Mucosa of gallbladder (tissue), 1 donor: ENCODE results near the gene NPEPL1. TPM values are rescaled to one million over a fixed set of nuclear protein-coding genes. Genes with fewer than 3 reads are reported as not detected.
A peak's percentile ranks its signal among the peaks of the same experiment; 100 is the strongest.

Source experiments
- DNase-seq: peaks from one replicate; pipeline ENCODE4 v3.0.0-alpha.2; 2020; ENCODE audit warnings: low spot score
- total RNA-seq: library from RNA; stranded (reverse); gene quantifications from one replicate; pipeline ENCODE4 v1.2.1, GENCODE V29; 2021
- donor health status: DM: no; HTN: no; CAD: no.

The NPEPL1 gene
- total RNA-seq, 1 donor from 2014 or later: 39.1 TPM

DNA sequence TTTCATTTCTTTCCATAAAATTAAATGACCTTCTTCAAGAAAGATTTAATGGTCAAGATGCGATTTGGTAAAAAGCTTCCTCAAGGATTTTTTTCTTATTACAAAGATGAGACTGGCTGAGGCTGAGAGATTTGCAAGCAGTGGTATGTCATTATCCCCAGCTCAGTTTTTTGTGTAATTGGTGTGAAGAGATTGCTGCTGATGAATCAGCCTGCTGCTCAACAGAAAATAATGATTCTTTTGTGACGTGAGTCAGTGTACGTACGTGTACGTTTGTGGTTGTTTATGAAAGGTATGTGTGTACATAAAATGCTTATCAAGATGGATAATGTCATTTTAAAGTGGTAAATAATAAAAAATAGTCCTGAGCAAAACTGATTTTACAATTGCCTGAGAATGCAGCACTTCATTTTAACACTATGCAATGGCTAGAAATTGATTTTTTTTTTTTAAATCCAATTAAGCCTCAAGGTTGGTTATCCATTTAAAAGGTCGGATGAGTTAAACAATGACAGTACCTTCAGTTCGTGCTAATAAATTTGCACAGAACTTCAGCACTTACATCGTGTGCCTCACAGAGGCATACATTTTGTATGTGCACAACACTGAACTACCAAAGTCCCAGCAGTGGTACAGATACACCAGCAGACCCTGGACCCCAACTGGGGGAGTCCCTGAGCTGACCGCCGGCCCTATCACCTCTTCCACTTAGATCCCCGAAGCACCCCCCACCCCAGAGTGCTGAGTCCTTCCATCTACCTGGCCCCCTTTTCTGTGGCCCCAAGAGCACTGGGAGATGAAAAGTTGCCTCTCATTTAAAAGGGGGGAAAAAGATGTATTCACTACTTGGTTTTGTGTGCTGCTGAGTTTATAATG is 9.7 kb upstream of the NPEPL1 start:
- DNase-seq: no peak

DNA sequence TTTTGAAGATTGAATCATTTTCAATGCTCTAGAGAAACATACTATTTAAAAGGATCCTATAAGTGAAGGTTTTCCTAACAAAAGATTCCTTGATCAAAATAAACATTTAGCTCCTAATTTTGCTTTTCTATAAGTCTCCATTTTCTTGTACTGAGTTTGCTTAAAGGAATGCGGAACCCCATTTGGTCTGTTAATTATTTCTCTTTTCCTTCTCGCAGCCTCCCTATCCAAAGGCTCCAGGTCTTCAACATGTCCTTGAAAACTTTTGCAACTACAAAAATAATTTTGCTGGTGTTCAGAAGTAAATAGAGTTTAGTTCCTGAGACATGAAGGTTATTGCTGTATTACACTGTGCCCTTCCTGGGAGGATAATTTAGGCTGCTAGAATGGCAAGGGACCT is 8.3 kb upstream of the NPEPL1 start:
- no peak for DNase-seq

DNA sequence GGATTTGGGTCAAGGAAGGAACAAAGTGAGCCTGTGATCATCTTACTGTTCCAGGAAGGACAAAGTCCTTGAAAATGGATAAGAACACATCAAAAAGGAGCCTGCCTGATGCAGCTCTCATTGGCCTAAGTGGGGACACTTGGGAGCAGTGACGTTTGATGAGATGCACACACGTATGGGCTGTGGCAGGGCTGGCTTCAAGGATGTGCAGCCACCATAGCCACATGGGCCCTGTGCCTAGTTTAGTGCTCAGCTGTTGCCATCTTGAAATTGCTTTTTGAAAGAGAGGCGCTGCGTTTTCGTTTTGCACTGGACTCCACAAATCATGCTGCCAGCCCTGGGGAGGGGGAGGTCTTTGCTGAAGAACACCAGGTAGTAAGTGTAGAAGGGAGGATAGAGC is 6.6 kb upstream of the NPEPL1 start:
- DNase-seq: no peak

DNA sequence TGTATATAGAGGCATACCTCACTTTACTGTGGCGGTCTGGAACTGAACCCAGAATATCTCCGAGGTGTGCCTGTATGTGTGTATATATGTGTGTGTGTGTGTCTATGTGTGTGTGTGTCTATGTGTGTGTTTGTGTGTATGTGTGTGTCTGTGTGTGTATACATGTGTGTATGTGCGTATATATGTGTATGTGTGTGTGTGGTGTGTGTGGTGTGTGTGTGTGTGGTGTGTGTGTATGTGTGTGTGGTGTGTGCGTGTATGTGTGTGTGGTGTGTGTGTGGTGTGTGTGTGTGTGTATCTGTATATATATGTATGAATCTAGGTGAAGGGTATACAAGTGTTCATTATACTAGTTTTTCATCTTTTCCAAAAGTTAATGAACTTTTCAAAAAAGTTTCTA is 4.2 kb upstream of the NPEPL1 start:
- no peak for DNase-seq

DNA sequence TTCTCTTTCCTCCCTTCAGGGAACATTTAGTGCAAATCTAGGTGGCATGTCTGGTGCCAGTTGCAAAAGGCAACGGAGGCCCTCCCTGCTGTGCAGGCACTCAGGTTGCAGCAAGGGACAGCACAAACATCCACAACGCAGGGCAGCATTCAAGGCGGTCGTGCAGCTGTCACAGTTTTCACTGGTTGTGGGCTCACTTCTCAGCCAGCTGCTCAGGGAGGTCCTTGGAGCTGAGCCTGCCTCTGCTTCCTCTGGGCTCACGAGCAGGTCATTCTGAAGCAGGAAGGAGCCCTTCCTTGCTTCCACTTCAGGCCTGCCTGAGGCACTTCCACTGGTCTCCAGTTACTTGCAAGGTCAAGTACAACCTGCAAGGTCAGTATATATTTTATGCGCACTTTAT is 3.8 kb upstream of the NPEPL1 start:
- DNase-seq: no peak

DNA sequence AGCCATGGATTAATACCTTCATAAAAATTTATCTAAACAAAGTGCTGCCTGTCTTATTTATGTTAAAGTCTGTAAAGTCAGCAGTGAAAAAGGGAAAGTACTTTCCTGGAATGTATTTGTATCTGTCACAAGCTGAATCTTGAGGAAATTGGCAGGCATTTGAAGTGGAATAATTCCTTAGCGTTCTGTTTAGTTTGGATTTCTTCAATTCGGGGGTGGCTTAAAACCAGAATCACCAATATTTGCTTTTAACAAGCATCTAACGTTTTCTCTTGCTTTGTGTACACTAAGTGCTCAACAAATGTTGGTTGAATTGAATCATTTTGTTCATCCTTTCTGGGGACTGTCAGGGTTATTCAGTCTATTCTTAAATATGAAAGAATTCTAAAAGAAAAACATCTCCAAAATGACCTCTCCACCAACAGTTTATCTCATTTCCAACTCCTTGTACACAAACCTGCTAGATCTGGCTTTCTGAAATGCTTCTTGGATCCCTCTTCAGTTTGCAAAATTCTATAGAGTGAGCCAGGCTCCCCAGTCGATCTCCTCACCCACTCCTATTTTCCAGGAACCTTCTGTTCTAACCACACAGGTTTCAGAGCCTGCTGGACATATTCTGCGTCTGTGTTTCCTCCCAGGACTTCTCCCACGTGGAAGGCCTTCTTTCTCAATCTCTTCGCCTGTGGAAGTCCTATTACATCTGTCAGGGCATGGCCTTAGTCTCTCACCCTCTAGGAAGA is 2.0 kb upstream of the NPEPL1 start:
- DNase-seq: no peak

DNA sequence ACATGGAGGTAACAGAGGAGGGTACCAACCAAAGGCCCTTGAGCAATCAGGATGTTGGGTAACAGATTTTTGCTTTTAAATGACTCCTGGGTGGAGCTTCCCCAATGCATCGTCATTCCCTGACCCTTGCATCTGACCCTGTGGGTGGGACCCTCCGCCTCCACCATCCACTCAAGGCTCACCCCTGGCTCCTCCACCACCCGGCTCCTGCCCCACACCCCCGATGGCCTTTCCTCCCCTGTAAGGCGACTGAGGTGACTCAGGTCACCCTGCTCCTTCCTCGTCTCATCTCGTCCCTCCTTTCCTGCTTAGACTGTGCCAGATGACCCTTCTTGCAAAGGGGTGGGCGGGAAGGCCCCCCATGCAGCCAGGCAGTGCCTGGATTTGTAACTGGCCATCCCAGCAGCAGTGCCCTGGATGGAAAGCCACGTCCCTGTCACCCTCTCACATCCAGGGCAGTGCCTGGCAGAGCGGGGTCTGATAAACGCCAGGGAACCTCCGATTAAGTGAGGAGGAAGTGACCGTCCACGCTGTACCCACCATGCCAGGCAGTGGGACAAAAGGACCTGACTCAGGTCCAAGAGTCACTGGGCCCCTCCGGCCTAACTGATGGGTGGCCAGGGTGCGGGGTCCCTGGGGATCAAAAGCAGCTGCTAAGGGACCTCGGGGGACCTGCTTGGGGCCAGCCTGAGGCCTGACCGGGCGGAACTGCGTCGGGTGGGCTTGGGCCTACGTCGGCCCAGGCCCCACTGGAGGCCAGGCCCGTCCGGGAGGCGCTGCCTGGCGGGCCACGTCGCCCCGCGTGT is 624 bp upstream of the NPEPL1 start:
- peak; percentile 43 for DNase-seq

DNA sequence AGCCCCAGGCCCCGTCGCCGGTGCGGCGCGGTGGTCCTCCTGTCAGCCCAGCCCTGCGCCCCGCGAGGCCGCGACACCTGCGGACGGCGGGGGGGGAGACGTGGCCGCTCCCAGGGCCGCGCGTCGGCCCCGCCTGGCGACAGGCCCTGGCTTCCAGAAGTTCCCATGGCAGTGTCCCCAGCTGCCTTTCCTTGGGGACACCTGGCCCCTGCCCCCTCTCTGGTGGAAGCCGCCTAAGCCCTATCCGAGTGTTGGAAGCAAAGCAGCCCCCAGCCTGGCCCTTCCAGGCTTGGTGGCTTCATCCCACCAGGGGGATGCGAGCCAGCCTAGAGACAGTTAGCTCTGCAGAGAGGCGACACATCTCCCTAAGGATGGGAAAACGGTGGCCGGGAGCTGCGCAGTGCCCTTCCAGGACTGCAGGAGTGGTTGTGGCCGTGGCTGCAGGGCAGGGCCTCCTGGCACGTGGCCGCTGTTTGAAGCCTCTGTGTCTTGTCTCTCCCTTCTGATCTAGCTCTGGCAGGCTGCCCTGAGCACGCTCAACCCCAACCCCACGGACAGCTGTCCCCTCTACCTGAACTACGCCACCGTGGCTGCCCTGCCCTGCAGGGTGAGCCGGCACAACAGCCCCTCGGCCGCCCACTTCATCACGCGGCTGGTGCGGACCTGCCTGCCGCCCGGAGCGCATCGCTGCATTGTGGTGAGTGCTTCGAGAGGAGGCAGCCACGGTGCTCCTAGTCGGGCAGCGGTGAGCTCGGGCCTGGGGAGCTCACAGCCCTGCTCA is 816 bp downstream of the NPEPL1 start:
- no peak for DNase-seq

DNA sequence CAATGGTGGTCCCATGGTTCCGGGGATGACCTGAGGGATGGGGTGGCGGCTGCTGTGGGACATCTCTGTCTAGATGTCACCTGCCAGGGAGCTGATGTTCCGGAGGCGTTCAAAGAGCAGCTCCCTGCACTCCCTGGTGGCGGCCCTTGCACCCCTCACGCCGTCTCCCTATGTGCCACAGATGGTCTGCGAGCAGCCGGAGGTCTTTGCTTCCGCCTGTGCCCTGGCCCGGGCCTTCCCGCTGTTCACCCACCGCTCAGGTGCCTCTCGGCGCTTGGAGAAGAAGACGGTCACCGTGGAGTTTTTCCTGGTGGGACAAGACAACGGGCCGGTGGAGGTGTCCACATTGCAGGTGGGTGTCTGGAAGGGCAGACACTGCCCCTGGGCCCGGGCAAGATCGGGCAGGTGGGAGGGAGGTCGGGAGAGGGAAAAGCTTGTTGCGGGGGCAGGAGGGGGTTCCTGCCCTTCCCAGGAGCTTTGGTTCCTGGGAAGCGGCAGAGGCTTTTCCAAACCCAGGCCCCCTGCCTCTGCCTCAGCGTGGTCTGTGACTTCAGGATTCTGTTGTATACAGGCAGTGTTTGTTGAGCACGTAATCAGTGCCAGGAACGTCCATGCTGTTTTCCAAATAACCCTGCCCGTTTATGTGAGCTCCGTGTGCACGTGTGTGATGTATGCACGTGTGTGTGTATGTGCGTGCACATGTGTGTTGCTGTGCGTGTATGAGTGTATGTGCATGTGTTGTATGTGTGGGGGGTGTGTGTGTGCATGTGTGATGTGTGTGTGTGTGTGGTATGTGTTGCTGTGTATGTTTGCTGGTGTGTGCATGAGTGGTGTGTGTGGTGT is 1.9 kb downstream of the NPEPL1 start:
- no peak for DNase-seq

DNA sequence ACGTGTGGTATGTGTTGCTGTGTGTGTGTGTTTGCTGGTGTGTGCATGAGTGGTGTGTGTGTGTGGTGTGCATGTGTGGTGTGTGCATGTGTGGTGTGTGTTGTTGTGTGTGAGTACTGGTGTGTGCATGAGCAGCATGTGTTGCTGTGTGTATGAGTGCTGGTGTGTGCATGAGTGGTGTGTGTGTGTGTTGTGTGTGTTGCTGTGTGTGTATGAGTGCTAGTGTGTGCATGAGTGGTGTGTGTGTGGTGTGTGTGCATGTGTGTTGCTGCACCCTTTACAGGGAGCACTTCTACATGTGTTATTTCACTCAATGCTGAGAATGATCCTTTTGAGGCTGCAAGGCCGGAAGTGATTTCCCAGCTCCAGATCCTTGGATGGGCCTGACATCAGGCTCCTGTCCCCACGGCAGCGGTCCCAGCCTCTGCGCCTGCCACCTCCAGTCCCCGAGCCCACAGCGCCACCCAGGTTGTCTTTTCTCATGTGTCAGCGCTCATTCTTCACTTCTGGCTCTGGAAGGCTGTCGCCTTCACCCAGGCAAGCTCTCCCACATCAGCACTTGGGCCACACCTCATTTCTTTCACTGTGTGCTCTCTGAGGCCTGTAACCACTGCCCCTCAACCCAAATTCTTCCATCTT is 2.6 kb downstream of the NPEPL1 start:
- no peak for DNase-seq

DNA sequence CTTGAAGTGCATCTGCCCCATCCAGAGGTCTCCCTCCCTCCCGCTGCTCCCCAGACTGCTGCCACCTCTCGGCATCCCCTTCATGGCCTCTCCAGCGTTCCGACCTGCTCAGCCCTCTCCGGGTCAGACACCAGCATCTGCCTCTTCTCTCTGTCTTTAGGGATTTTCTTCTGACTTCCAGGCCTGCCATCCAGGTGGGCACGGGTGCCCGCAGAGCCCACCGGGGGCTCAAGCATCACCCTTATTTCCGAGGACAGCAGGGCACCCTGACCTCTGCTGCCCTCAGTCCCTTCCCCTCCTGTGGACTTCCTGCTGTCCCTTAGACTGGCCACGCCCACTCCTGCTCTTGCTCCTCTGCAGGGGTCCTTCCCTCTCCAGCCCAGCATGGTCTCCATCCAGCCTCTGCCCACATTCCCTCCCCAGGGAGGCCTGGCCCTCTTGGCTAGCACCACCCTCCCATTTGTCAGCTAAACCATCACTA is 3.3 kb downstream of the NPEPL1 start:
- DNase-seq: no peak

DNA sequence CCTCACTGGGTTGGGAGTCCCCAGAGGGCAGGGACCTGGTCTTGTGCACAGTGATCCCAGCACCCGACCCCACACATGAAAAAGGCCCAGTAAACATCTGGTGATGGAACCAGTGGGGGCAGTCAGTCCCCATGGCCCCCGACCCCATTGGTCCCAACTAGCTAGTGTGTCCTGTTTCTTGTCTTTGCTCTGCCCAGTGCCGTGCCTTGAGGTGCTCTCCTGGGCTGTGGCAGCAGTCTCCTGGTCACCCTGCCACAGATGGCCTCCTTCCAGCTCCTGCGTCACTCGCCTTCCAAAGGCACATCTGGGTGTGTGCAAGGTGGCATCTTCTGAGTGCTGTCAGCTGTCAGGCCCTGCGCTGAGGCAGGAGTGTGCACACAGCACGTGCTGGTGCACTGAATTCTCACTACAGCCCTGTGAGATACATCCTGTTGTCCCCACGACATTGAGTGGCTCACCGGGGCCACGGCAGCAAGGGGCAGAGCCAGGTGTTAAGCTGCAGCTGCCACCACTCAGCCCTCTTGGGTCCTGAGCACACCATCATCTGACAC is 3.9 kb downstream of the NPEPL1 start:
- no peak for DNase-seq

DNA sequence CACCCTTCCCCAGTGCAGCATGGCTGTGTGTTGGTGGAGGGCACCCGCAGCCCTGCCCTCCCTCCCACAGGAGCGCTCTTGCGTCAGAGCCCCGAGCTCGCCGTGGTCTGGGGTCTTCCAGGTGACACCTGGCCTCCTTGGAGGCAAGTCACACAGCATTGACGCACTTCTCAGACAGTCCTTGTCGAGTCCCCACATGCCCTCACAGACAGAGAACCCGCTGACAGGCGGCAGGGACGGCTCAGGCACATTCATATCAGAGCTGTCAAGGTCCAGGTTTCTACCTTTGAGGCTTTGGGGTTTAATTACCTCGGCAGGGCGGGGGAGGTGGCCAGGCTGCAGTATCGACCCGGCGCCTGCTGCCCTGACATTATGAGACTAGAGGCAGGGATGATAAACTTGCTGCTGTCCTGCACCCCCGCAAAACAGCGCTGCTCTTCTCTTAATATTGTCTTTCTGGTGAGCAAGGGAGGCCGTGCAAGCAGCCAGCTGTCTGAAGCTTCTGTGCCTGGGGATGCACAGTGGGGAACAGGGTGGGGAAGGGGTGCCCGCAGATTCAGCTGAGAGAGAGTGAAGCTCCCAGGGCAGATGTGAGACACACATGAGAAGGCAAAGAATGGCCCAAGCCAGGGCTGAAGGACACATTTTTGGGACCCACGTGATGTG is 4.7 kb downstream of the NPEPL1 start:
- DNase-seq: no peak

DNA sequence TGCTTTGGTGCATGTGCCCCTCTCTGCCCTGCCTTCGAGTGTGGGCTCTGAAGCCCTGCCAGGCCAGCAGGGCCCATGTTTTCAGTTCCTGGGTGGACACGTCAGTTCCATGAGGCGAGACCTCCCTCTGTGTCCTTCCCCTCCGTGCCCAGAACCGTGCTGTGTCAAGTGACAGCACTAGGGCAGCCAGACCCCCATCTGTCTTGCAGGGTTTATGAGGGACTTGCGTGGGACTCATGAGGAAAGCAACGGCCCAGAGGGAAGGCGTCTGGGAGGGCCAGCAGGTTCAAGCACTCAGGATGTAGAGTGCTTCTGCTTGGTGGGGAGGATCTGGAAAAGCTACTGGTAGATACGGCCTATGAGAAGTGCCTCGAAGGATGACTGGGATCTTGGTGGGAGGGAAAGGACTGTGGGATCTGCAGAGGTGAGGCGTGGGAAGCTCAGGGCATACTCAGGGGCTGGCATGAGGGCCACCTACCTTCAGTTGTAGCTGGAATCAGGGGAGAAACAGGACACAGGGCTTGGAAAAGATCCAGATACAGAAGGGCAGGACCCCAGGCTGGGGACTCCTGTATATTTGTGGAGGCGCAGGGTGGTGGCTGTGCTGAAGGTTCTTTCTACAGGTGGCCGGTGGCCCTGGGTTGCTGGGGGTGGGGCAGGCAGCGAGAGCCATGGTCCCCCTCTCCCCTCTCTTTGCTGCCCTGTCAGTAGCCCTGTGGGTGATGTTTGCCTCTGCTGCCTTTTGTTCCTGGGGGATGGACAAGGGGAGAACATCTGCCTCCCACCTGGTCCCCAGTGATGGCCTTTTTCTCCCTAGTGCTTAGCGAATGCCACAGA is 5.5 kb downstream of the NPEPL1 start:
- DNase-seq: no peak

DNA sequence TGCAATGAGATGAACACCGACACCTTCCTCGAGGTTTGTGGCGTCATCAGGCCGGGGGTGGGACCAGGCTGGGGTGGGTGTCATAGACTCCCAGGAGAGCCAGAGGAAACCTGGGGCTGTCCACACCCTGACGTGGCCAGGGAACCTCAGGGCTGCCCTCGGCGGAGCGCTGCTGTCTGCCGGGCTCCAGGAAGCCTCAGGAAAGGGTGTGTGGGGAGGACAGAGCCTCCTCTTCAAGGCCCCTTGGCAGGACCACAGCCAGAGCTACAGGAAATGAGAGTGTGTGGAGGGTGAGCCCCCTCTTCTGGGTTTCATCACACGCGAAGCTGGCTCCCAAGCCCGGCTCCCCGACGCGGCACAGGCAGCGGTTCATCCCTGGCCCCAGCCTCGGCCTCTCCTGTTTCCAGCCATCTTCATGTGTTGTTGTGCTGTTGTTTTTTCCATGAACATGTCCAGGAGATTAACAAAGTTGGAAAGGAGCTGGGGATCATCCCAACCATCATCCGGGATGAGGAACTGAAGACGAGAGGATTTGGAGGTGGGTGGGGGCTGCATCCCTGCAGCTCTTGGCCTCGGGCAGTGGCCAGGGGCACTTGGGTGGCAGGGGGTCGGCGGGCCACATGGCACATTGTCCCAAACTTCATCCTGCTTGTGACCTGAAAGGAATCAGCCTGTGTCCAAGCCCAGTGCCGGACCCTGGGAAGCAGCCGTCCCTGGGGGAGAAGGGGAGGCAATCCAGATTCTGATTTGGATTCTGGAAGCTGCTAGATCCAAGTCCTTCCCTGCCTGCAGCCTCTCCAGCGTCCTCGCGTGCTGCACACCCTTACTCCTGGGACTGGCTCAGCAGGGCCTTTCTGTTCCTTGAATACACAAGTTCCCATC is 6.4 kb downstream of the NPEPL1 start:
- no peak for DNase-seq

DNA sequence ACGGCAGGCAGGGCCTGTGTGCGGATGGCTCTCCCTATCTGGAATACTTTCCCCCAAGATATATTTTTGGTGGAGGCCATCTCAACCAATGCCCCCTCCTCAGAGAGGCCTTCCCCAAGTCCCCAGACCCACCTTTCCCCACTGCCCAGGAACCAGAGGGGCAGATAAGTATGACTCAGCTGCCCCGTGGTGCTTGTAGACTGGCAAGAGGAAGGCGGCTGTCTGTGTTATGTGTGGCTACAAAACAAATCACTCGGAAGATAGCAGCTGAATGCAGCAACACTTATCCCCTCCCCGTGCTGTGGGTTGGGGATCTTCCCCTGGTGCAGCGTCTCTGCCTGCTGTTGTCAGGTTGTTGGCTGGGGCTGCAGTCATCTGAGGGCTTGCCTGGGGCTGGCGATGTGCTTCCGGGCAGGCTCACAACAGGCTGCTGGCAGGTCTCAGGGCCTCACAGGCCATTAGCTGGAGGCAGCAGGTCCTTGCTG is 7.1 kb downstream of the NPEPL1 start:
- DNase-seq: no peak
